Neural crest cell (in vitro differentiated cells): ENCODE data around the gene MTMR12. TPM values are rescaled to one million over a fixed set of nuclear protein-coding genes. Genes with fewer than 3 reads are reported as not detected.

ENCODE experiments used
- DNase-seq: peaks from one replicate; pipeline ENCODE4 v3.0.0; 2021; ENCODE audit warnings: low read depth, mixed read lengths, low spot score
- H3K27ac Mint-ChIP-seq: one replicate; pipeline ENCODE4 v1.8.0; 2021; ENCODE audit warnings: mild to moderate bottlenecking, mixed read lengths; ENCODE audit not compliant: unreplicated experiment
- H3K27me3 Mint-ChIP-seq: 2 replicates; pipeline ENCODE4 v1.8.0; 2021; ENCODE audit warnings: low read depth, mild to moderate bottlenecking, mixed read lengths
- H3K36me3 Mint-ChIP-seq: 2 replicates; pipeline ENCODE4 v1.8.0; 2021; ENCODE audit warnings: low read depth, mild to moderate bottlenecking, mixed read lengths
- H3K4me1 Mint-ChIP-seq: 2 replicates; pipeline ENCODE4 v1.8.0; 2021; ENCODE audit warnings: mixed read lengths
- H3K4me3 Mint-ChIP-seq: one replicate; pipeline ENCODE4 v1.8.0; 2021; ENCODE audit warnings: mild to moderate bottlenecking, mixed read lengths
- H3K9me3 Mint-ChIP-seq: 2 replicates; pipeline ENCODE4 v1.8.0; 2021; ENCODE audit warnings: mixed read lengths
- total RNA-seq: library from RNA; stranded (reverse); gene quantifications from 2 replicates; pipeline ENCODE4 v1.2.1, GENCODE V29; 2021
- TF ChIP-seq, protein P1 (sequence below): fragments of 200-600 bp; sonication (generic); conservative IDR thresholded peaks from 2 replicates; pipeline ENCODE4 v1.5.0; 2021; ENCODE audit warnings: antibody characterized with exemption, mild to moderate bottlenecking

Gene MTMR12
- total RNA-seq, 1 donor from 2014 or later = 28.1 TPM

DNA sequence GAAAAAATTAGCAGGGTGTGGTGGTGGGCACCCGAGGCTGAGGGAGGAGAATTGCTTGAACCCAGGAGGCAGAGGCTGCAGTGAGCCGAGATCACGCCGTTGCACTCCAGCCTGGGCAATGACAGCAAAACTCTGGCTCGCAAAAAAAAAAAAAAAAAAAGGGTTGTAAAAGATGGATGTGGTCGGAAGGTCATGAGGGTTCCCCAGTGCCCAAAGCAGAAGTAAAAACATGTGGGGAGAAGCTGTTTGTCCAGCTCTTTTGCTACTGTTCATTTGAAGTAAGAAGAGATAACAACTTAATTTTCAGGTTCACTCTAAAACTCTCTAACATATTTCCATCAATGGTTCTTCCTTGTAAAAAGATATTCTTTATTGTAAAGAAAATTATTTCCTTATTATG is 81.5 kb downstream of the MTMR12 start:
- H3K4me3 Mint-ChIP-seq = no peak overlapping the region
- H3K4me1 Mint-ChIP-seq = peaks cover 19% of the 10 kb centered on the region
- peaks cover 20% of the 10 kb centered on the region for H3K36me3 Mint-ChIP-seq
- H3K27me3 Mint-ChIP-seq = no peaks in the 10 kb centered on the region
- no peak for DNase-seq
- no peak overlapping the region for H3K27ac Mint-ChIP-seq
- TF ChIP-seq, protein P1, sequence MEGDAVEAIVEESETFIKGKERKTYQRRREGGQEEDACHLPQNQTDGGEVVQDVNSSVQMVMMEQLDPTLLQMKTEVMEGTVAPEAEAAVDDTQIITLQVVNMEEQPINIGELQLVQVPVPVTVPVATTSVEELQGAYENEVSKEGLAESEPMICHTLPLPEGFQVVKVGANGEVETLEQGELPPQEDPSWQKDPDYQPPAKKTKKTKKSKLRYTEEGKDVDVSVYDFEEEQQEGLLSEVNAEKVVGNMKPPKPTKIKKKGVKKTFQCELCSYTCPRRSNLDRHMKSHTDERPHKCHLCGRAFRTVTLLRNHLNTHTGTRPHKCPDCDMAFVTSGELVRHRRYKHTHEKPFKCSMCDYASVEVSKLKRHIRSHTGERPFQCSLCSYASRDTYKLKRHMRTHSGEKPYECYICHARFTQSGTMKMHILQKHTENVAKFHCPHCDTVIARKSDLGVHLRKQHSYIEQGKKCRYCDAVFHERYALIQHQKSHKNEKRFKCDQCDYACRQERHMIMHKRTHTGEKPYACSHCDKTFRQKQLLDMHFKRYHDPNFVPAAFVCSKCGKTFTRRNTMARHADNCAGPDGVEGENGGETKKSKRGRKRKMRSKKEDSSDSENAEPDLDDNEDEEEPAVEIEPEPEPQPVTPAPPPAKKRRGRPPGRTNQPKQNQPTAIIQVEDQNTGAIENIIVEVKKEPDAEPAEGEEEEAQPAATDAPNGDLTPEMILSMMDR = no peak
- H3K9me3 Mint-ChIP-seq = no peaks in the 10 kb centered on the region

- Mint-ChIP-seq H3K36me3 (peaks cover 20% of the 10 kb centered on the region), H3K27ac (no peak overlapping the region), H3K4me3 (no peak overlapping the region), H3K4me1 (peaks cover 19% of the 10 kb centered on the region), H3K9me3 (no peaks in the 10 kb centered on the region), H3K27me3 (no peaks in the 10 kb centered on the region)
- TF ChIP-seq, protein P1 = no peak
- DNase-seq = no peak
Measured at GRCh38 chr5:32230356-32231099, 82.2 kb downstream of the MTMR12 start.

- H3K4me1 Mint-ChIP-seq = peaks cover 20% of the 10 kb centered on the region
- no peaks in the 10 kb centered on the region for H3K9me3 Mint-ChIP-seq
- H3K4me3 Mint-ChIP-seq = no peak overlapping the region
- peaks cover 17% of the 10 kb centered on the region for H3K36me3 Mint-ChIP-seq
- TF ChIP-seq, protein P1 = no peak
- no peak for DNase-seq
- no peaks in the 10 kb centered on the region for H3K27me3 Mint-ChIP-seq
- H3K27ac Mint-ChIP-seq = no peak overlapping the region
Measured at GRCh38 chr5:32229586-32229985, 83.2 kb downstream of the MTMR12 start.

DNA sequence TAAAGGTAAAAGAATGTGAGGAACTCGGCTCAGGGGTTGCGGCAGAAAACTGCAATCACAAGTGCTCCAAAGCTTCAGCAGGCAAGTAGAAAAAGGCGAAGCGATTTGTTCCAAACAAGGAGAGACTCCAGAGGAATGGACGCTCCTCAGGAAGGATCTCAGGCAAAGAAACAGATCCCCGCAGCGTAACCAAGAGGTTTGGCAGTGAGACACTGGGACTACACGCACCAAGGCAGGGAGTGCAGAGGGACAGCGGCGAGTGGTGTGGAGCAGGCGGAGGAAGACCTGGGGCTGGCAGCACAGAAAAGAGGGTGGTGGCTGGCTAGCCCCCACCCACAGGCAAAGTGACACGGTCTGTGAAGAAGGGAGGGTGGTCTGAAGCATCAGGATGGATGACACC is 83.9 kb downstream of the MTMR12 start:
- no peak for DNase-seq
- H3K36me3 Mint-ChIP-seq = peaks cover 17% of the 10 kb centered on the region
- TF ChIP-seq, protein P1 = no peak
- H3K27ac Mint-ChIP-seq = no peak overlapping the region
- no peaks in the 10 kb centered on the region for H3K9me3 Mint-ChIP-seq
- H3K4me1 Mint-ChIP-seq = peaks cover 21% of the 10 kb centered on the region
- H3K27me3 Mint-ChIP-seq = no peaks in the 10 kb centered on the region
- no peak overlapping the region for H3K4me3 Mint-ChIP-seq

DNA sequence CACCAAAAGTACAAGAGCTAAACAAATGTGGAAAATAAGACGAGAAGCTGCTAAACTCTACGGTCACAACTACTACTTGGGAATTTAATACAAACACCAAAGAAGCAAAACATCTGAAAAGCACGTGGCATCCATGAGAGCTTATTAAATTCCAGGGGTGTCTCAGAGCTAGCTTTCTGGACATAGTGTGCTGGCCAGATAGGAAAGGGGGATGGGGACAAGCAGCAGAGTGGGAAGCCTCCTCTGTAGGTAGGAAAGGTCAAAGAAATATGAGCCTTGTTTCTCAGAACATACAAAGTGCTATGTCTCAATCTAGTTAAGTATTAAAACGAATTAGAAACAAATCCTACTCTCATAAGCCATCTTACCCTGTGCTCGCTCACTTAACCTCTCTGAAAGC is 87.3 kb downstream of the MTMR12 start:
- Mint-ChIP-seq H3K4me3 (no peak overlapping the region), H3K27ac (no peak overlapping the region), H3K36me3 (peaks cover 17% of the 10 kb centered on the region), H3K4me1 (peaks cover 9% of the 10 kb centered on the region), H3K9me3 (no peaks in the 10 kb centered on the region), H3K27me3 (no peaks in the 10 kb centered on the region)
- TF ChIP-seq, protein P1 = no peak
- no peak for DNase-seq
